HT1080 (cell line): ENCODE results near the gene CAPN8. TPM values are rescaled to one million over a fixed set of nuclear protein-coding genes. Genes with fewer than 3 reads are reported as not detected.

Source experiments
- DNase-seq: peaks from one replicate; pipeline ENCODE4 v3.0.0-alpha.2; 2015; ENCODE audit warnings: low read depth
- total RNA-seq: library from RNA; depleted of rRNA; stranded (reverse); fragments of >200 nt; shearing (Covaris generic); gene quantifications from 2 replicates; pipeline ENCODE4 v1.2.3, GENCODE V29; 2014

The CAPN8 gene
- total RNA-seq, 1 experiment from 2014 or later, result not detected

DNA sequence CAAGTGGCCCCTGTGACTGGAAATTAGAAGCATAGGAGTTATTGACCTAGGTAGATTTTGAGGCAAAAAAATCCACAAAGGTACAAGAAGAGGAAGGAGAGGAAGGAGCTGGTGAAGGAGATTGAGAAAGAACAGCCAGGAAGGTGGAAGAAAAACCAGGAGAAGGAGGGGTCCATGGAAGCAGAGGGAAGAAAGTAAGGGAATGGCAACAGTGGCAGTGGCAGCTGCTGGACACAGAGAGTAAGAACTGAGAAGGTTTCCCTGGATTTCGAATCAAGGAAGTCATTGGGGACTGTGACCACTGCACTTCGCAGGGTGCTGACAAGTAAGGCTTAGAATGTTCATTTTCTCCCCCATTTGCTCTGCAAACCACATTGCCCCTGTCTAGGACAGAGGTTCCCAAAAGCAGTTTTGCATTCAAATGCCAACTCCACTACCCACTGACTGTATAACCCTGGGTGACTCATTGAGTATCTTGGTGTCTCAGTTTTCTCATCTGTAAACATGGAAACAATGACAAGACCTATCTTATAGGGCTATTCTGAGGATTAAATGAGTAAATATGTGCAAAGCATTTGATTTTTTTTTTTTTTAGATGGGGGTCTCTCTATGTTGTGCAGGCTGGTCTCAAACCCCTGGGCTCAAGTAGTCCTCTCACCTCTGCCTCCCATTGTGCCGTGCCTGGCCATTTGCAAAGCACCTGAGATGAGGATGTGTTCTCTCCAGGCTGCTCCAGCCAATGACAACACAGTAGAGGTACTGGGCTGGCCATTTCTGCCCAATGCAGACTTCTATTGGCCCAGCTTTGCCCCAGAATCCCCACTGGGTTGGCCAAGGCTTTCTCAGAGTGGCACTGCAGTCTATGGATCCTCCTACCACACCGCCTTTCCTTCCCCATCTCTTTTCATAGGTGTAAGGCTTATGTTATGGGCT lies 37.5 kb upstream of the CAPN8 start:
- DNase-seq, result peak; percentile 77

DNA sequence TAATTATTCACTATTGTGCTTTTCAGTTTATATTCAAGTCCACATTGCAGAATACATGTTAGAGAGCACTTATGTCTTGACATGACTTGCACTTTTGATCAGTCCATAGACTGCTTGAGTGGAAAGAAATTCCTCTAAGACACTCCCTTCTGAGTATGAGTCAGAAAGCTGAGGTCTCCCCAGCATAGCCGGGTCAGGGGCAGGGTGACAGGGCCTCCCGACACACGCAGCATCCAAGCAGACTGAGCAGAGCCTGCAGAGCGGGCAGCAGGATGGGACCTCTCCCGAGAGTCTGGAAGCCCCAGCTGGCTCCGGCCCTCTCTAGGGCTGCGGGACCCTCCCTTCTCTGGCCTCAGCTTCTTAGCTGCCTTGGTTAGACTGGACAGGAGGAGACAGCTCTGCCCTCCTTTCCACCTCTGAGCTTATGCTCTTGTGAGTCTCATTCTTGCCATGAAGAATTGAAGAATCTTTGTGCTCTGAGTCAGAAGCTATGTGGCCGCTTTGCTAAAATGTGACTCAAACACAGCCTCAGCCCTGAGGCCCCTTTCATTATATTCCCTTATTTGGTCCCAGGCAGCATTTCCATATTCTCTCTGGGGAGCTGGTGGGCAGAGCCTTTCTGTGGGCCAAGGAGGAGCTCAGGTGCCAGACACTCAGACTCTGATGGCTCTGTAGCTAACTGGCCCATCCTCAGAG lies 35.6 kb upstream of the CAPN8 start:
- DNase-seq, result peak; percentile 97

DNA sequence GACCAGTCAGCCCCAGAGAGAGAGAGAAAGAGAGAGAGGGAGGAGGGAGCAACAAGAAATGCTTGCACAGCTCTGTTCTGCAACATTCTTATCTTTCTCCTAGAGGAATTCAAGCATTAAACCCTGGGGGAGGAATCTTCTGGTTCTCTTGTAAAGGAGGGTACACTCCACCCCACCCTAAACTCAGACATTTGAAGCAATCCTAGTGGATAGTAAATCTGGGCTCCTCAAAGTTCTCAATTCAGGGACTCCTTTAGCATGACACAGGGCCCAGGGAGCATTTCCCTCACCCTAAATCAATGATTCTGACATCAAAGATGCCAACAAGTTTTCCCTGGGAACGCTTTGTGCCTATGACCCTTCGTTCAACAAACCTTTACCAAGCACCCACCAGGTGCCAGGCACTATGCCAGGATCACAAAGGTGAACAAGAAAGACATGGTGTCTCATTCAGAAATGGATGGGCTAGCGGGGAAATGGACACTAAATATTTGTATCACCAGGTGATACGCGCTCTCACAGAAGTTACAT lies 35.0 kb upstream of the CAPN8 start:
- DNase-seq, result no peak

DNA sequence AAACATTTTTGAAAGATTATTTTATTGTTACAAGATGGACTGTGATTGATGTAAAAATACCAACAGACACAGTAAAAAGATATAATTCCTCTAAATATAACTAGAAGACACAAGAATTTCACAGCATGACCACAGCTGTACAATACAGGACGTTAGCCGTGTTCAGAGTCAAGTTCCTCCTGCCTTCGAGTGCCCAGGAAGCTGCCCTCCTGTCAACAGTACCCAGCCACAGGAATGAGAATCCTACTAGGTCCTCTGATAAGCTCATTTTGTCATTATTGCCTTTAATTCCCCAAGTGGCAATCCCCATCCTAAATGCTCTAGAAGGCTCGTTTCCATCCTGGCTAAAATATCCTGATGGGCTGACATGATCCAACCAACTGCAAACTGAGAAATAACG lies 30.4 kb upstream of the CAPN8 start:
- DNase-seq, result no peak

DNA sequence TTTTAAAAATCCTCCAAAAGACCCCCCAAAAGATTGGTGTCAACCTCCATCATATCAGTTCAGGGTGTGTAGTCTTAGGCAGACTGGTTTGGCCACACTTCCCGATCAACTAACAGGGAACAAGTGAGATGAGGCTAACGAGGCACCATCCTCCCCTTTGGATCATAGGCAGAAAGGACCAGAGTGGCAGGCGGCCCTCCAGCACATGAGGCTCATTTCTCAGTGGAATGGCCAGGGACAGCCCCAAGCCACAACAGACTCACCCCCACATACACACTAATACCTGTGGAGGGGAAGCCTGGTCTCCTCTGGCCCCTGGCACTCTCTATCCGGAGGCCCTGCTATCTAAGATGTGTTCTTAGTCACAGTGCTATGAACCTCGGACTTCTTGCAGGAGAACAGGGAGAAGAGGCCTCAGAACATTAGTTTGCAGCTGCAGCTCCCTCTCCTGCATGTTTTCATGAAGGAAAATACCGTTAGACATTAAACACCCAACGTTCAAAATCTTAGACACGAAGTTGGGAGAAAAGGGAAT lies 29.6 kb upstream of the CAPN8 start:
- DNase-seq, result no peak

DNA sequence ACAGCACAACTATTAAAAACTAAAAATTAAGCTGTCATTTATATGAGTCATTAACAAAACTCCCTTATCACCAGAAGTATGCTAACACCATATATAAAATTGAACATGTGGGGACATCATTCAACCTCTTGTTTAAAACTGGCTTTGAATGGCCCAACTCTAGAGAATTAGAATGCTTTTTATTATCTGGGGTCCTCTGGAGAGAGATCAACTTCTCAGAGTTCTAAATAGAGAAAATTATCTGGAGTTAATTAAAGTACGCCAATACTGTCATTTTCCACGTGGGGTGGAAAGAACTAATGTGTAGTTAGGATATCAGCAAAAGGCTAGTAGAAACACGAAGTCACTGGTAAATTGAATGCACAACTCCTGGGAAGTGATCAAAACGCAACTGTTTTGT lies 25.6 kb upstream of the CAPN8 start:
- DNase-seq, result no peak

DNA sequence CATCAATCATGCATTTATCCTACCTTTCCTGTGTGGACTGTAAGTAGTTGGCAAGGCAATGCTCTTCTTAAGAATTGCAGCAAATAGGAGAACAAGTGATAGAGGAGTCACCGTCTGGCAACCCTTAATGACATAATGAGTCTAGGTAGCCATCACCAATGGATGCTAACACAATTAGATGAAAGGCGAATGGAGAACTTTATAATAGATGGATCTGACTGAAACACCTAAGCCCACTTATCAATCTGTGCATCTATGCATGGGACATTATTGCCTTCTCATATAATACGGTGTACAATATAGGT lies 18.9 kb upstream of the CAPN8 start:
- DNase-seq, result no peak

DNA sequence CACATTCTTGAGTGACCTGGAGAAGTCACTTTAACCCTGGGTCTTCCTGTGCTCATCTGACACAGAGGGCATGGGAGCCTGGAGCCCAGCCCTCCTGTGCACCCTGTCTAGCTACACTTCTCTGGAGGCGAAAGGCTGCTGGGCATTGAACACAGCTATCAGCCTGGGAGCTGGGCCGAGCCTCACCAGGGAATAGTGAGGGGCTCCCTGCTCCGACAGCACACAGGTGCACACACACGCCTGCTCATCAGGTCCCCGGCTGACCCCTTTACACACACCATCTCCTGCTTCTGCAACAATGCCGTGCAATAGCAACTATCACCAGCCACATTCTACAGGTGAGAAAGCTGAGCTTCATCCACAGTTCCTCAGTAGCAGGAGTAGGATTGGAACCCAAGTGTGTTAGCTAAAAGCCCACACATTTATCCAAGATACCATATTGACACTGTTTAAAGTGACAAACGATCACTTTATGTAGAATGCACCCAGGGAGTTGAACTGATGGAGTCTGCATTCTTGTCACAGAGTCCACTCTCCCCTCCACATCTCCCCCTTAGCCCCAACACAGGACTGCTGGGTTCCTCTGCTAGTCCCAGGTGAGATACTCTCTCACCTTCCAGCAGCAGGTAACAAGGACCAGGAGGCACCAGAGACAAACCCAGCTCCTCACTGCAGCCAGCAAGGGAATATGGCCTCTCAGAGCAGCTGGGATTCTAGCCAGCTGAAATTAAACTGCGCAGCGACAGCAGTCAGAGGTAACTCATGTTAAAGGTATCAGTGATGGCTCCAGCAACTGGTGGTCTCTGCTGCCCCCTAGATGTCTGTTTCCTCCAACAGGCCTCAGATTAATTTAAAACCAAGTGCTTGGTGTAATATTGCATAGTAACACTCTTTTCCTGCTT lies 18.3 kb upstream of the CAPN8 start:
- peak; percentile 51 for DNase-seq

DNA sequence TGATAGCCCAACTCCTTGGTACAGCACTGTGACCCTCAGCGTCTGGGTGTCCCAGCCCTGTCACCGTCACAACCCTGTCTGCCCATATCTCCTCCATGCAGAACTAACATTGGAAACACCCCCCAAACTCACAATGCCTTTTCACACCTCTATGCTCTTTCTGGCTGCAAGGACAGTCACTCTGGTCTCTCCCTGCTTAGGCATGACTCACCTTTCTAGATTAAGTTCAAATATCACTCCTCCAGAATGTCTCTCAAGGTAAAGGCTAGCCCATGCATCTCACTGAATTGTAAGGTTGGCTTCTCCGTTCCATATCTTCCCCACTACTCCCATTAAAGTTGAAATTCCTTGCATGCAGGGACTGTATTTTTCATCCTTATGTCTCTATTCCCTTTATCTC lies 17.0 kb upstream of the CAPN8 start:
- no peak for DNase-seq

DNA sequence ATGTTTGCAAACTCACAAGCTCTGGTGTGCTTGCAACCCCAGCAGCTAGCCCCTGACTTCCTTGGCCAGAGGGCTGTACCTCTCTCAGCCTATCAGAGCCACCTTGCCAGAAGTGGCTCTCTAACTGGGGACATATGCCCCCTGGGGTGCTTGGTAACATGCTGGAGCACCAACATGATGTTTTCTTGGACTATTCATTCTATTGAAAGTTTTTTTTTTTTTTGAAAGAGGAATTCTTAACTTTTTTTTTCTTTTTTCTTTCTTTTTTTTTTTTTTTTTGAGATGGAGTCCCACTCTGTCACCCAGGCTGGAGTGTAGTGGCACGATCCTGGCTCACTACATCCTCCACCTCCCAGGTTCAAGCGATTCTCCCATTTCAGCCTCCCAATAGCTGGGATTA lies 14.7 kb upstream of the CAPN8 start:
- peak; percentile 17 for DNase-seq

DNA sequence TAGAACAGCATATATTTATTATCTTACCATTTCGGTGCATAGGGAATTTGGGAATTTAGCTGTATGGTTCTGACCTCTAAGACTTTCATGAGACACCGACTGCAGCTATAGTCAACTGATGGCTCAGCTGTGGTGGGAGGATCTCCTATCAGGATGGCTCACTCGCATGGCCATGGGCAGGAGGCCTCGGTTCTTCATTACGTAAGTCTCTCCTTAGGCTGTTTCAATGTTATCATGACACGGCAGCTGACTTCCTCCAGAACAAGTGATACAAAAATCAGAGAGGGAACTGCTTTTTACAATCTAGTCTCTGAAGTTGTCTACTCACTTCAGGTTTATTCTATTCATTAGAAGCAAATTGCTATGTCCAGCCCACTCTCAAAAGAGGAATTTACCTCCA lies 13.3 kb upstream of the CAPN8 start:
- DNase-seq, result no peak

DNA sequence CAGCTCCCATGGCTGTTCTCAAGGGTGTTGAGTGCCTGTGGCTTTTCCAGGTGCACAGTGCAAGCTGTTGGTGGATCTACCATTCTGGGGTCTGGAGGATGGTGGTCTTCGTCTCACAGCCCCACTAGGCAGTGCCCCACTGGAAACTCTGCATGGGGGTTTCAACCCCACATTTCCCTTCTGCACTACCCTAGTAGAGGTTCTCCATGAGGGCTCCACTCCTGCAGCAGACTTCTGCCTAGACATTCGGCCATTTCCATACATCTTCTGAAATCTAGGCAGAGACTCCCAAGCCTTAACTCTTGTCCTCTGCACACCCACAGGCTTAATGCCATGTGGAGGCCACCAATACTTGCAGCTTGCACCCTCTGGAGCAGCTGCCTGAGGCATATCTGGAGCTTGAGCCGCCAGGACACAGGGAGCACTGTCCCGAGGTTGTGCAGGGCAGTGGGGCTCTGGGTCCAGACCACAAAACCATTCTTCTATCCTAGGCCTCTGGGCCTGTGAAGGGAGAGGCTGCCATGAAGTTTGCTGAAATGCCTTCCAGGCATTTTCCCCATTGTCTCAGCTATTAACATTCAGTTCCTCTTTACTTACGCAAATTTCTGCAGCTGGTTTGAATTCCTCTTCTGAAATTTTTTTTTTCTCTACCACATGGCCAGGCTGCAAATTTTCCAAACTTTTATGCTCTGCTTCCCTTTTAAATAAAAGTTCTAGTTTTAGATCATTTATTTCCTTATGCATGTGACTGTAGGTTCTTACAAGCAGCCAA lies 8.8 kb upstream of the CAPN8 start:
- no peak for DNase-seq

DNA sequence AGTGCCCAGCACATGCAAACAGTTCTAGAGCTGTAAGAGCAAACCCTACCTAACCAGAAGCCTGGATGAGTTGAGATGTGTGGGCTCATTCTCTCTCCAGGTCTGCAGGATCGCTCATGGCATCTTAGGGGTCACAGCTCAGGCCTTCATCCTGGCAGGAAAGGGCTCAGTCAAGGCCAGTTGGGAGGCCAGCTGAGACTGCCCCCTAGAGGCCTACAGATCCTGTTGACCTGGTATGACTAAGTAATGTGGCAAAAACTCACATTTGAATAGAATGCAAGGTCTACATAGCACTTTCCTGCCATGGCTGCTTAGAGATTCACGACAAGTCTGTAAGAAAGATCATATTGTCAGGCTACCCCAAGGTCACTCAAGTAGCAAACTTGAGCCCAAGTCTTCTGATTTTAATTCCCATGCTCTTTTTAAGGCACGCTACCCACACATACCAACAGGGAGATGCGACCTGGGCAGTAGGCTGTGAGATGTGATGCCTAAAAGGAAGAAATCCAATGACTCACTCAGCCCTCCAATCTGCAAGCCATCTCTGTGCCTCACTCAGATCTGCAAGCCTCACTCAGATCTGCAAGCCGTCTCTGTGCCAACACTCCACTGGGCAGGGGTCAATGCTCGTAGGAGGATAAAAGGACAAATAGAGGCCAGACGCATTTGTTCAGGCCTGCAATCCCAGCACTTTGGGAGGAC lies 5.1 kb upstream of the CAPN8 start:
- DNase-seq, result peak; percentile 63

DNA sequence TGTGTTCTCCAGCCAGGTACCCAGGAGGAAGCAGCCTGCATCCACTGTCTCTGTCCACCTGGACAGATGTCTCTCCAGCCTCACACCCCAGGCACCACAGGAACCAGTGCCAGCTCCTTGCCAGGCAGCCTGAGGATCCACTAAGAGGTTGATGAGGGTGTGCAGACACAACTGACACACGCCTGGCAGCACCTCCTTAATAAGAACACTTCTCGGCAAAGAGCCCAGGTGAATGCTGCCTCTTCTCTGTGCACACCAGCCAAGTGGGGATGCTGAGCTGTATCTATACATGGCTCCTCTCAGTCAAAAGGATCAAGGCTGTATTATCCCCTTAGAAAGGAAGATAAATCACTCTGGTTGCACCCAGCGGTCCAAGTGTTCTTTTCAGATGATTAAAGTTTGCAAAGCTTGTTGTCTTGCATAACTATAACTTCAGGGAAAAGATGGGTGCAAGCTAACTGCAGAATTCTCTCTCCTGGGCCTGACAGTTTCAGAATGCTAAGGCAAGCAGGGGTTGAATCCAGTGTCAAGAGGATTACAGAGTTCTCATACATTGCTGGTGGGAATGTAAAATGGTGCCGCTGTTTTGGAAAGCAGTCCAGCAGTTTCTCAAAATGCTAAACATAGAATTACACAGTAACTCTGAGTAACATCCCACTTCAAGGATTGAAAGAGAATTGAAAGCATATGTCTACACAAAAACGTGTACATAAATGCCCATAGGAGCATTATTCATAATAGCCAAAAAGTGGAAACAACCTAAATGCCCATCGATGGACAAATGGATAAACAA lies 3.7 kb upstream of the CAPN8 start:
- DNase-seq, result no peak

DNA sequence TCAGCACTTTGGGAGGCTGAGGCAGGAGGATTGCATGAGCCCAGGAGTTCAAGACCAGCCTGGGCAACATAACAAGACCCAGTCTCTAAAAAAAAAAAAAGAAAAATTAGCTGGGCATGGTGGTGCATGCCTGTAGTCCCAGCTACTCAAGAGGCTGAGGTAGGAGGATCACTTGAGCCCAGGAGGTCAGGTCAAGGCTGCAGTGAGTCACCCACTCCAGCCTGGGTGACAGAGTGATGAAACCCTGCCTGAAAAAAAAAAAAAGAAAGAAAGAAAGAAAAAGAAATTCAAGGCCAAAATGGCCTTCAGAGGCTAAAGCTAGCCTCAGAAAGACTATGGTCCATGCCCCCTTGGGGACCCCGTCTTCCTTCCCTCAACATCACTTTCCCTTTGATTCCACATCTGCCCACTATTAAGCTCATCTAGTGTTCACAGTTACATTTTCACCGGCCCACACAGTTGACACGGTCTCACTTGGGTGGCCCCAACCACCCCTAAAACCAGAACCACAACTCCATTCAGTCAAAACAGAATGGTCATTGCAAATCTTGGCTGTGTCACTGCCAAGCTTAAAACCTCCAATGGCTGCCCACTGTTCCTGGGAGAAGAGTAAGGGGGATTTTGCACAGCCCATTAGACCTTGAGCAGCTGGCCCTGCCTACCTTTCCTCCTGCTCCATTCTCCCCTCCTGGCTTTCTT lies 2.1 kb upstream of the CAPN8 start:
- DNase-seq, result peak; percentile 44

DNA sequence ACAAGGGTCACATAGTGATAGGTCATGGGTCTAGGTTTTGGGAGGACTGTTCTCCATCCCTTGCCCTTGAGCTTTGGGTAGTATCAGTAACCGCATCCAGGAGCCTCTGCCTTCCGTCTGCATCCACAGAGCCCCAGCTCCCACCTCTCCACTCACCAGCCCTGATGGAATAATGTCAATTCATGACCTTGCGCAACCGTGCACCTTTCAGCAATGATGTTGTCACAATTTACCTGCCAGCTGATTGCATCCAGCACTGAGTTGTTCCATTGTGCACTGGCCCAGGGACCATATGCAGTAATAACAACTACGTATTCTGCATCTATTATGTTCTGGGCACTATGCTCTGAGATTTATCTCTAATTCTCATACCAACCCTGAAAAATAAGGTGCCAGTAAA lies 1.4 kb downstream of the CAPN8 start:
- no peak for DNase-seq

DNA sequence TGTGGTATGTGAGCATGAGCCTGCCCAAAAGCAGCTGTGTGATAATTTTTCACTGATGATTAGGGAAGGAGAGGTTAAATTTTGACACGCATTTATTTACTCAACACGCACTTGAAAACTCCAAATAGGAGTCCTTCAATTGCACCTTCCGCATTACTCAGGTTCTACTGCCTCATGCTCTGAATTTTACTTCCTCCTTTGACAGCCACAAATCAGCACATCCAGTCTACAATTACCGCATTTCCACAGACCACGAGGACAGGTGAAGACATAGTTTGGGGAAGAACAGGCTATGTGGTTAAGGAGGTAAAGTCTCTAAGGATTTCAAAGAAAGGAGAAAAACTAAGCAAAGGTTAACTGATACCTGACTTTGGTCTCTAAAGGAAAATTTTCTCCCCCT lies 2.6 kb downstream of the CAPN8 start:
- no peak for DNase-seq

DNA sequence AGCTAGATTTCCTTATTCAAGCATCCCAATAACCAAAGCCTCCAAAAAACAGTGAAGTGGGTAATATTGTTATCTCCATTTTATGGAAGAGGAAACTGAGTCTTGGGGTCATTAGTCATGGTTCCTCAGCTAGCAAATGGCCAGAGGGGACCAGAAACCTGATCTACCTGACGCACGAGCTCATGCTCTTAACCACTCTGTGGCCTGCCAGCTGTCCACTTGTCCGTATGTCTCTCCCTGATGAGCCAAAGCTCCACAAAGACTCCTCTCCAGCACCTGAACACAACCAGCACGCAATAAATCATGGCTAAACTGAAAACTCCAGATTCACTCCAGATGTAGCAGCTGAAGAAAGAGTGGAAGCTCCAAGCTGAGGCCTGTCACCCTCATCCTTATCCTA lies 5.8 kb downstream of the CAPN8 start:
- DNase-seq, result no peak

DNA sequence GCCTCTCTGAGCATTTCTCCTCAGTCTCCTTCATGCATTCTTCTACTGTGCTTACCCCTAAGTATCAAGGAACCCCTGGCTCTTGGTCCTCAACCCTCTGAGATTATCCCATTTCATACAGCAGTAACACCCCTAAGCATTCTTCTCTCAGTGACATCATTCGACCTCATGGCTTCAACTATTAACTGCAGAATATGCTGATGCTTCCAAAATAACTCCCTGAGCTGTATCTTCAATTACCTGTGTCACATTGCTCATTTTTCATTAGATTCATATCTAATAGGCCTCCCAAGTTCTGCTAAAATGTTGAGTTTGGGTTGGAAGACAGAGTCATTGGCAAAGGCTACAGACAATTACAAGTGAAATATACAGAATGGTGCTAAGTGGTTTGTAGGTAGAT lies 7.5 kb downstream of the CAPN8 start:
- no peak for DNase-seq
